Esophagus squamous epithelium (tissue), 4 donors: ENCODE data around the gene TOB2.

ENCODE experiments used
- POLR2A ChIP-seq, 4 donors: fragments of 450-650 bp; IDR thresholded peaks; one replicate each; pipeline ENCODE4 v1.6.1; 2017; ENCODE audit warnings: antibody characterized with exemption in 4 of 4, mild to moderate bottlenecking in 4 of 4, moderate library complexity in 3 of 4
- TF ChIP-seq, protein P1 (sequence below), 6 experiments: fragments of 450-650 bp in 4 of 6; fragments of 200-600 bp in 2 of 6; sonication (generic) in 2 of 6; IDR thresholded peaks; one replicate each; pipeline ENCODE4 v1.5.1; 2016 to 2019; ENCODE audit warnings: antibody characterized with exemption in 6 of 6, mild to moderate bottlenecking in 4 of 6, moderate library complexity in 4 of 6

- TF ChIP-seq, protein P1, sequence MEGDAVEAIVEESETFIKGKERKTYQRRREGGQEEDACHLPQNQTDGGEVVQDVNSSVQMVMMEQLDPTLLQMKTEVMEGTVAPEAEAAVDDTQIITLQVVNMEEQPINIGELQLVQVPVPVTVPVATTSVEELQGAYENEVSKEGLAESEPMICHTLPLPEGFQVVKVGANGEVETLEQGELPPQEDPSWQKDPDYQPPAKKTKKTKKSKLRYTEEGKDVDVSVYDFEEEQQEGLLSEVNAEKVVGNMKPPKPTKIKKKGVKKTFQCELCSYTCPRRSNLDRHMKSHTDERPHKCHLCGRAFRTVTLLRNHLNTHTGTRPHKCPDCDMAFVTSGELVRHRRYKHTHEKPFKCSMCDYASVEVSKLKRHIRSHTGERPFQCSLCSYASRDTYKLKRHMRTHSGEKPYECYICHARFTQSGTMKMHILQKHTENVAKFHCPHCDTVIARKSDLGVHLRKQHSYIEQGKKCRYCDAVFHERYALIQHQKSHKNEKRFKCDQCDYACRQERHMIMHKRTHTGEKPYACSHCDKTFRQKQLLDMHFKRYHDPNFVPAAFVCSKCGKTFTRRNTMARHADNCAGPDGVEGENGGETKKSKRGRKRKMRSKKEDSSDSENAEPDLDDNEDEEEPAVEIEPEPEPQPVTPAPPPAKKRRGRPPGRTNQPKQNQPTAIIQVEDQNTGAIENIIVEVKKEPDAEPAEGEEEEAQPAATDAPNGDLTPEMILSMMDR (IDR thresholded peaks at IDR 0.05): no peak
- TF ChIP-seq POLR2A (IDR thresholded peaks at IDR 0.05): no peak
Measured at GRCh38 chr22:41425660-41426365, 20.8 kb downstream of the TOB2 start.
